H1 (cell line): ENCODE results near the gene ZNF281. TPM values are rescaled to one million over a fixed set of nuclear protein-coding genes. Genes with fewer than 3 reads are reported as not detected.
A peak's percentile ranks its signal among the peaks of the same experiment; 100 is the strongest.

Experiments
- polyA plus RNA-seq, 7 experiments: library from polyadenylated mRNA; depleted of rRNA in 3 of 7; stranded (reverse) in 5 of 7; unstranded in 2 of 7; fragments of >200 nt in 5 of 7; fragments of 200-250 nt in 2 of 7; gene quantifications; 1 replicate in 5 of 7; 2 replicates in 1 of 7; 4 replicates in 1 of 7; pipeline versions ENCODE4 v1.2.1 to v1.2.3, GENCODE V29; 2011 to 2013; ENCODE audit warnings: missing spikeins in 2 of 7, mixed read lengths in 2 of 7
- total RNA-seq: library from RNA; stranded (reverse); fragmentation: NEBNext Ultra II Directional; extraction: Animal tissue kit (Norgen Biotek cat#: 25700); gene quantifications from 2 replicates; pipeline ENCODE4 v1.2.1, GENCODE V29; 2021
- TF ChIP-seq, protein P1 (sequence below): fragments of 300-600 bp; sonication (generic); IDR thresholded peaks from 2 replicates; pipeline ENCODE4 v1.7.1; 2012; ENCODE audit warnings: low read length, moderate library complexity, mild to moderate bottlenecking, inconsistent platforms; ENCODE audit not compliant: insufficient replicate concordance

ZNF281 gene
- total and polyA plus RNA-seq, 2 of the 8 experiments (the other 6 are each of a cell fraction or from before 2014, with no cell fraction given), result 19.5 to 61.4 TPM

DNA sequence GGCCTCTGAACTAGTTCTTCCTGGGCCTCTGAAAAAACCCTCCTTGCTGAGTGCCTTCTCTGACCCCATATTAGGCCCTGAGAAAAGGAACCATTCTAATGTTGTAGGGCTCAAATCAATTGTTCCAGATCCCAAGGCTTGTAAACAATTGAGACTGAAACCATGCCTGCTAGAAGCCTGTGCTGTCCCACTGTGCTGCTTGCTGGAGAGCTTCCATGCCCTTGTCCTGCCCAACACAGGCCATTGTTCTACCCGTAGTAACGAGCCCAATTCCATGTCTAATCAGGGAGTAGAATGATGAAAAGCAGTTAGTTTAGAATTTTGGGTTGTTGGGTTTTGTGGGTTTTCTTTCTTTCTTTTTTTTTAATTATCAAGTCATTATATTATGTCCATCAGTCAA is 47.4 kb downstream of the ZNF281 start (continued):
- TF ChIP-seq, protein P1, sequence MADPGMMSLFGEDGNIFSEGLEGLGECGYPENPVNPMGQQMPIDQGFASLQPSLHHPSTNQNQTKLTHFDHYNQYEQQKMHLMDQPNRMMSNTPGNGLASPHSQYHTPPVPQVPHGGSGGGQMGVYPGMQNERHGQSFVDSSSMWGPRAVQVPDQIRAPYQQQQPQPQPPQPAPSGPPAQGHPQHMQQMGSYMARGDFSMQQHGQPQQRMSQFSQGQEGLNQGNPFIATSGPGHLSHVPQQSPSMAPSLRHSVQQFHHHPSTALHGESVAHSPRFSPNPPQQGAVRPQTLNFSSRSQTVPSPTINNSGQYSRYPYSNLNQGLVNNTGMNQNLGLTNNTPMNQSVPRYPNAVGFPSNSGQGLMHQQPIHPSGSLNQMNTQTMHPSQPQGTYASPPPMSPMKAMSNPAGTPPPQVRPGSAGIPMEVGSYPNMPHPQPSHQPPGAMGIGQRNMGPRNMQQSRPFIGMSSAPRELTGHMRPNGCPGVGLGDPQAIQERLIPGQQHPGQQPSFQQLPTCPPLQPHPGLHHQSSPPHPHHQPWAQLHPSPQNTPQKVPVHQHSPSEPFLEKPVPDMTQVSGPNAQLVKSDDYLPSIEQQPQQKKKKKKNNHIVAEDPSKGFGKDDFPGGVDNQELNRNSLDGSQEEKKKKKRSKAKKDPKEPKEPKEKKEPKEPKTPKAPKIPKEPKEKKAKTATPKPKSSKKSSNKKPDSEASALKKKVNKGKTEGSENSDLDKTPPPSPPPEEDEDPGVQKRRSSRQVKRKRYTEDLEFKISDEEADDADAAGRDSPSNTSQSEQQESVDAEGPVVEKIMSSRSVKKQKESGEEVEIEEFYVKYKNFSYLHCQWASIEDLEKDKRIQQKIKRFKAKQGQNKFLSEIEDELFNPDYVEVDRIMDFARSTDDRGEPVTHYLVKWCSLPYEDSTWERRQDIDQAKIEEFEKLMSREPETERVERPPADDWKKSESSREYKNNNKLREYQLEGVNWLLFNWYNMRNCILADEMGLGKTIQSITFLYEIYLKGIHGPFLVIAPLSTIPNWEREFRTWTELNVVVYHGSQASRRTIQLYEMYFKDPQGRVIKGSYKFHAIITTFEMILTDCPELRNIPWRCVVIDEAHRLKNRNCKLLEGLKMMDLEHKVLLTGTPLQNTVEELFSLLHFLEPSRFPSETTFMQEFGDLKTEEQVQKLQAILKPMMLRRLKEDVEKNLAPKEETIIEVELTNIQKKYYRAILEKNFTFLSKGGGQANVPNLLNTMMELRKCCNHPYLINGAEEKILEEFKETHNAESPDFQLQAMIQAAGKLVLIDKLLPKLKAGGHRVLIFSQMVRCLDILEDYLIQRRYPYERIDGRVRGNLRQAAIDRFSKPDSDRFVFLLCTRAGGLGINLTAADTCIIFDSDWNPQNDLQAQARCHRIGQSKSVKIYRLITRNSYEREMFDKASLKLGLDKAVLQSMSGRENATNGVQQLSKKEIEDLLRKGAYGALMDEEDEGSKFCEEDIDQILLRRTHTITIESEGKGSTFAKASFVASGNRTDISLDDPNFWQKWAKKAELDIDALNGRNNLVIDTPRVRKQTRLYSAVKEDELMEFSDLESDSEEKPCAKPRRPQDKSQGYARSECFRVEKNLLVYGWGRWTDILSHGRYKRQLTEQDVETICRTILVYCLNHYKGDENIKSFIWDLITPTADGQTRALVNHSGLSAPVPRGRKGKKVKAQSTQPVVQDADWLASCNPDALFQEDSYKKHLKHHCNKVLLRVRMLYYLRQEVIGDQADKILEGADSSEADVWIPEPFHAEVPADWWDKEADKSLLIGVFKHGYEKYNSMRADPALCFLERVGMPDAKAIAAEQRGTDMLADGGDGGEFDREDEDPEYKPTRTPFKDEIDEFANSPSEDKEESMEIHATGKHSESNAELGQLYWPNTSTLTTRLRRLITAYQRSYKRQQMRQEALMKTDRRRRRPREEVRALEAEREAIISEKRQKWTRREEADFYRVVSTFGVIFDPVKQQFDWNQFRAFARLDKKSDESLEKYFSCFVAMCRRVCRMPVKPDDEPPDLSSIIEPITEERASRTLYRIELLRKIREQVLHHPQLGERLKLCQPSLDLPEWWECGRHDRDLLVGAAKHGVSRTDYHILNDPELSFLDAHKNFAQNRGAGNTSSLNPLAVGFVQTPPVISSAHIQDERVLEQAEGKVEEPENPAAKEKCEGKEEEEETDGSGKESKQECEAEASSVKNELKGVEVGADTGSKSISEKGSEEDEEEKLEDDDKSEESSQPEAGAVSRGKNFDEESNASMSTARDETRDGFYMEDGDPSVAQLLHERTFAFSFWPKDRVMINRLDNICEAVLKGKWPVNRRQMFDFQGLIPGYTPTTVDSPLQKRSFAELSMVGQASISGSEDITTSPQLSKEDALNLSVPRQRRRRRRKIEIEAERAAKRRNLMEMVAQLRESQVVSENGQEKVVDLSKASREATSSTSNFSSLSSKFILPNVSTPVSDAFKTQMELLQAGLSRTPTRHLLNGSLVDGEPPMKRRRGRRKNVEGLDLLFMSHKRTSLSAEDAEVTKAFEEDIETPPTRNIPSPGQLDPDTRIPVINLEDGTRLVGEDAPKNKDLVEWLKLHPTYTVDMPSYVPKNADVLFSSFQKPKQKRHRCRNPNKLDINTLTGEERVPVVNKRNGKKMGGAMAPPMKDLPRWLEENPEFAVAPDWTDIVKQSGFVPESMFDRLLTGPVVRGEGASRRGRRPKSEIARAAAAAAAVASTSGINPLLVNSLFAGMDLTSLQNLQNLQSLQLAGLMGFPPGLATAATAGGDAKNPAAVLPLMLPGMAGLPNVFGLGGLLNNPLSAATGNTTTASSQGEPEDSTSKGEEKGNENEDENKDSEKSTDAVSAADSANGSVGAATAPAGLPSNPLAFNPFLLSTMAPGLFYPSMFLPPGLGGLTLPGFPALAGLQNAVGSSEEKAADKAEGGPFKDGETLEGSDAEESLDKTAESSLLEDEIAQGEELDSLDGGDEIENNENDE, result peak; percentile 11
- TF ChIP-seq, all 59 proteins: peak for 1
